Ramos (cell line): ENCODE results near the gene HDGFL3.
"Not testable (repeated sequence)": the region's sequence is repeated elsewhere in the genome, so short reads cannot be mapped to it uniquely, and the experiment has no call there.

Source experiments
- in situ Hi-C: fragments of 300-500 bp; cut with MboI; formaldehyde crosslinking; loops from one replicate; pipeline ENCODE4 v1.14.3; 2022; ENCODE audit warnings: low sequenced_read_pairs; ENCODE audit not compliant: unreplicated experiment

HDGFL3 gene

GRCh38 chr15:83207660-83208366, at the start of gene HDGFL3:
HDGFL3 (minus strand) TSS chr15:83207823; CDS start chr15:83207414, 409 bp downstream.
- in situ Hi-C loops = no loop called here

- in situ Hi-C loops = loop anchor here (10.0 kb wide), 1 partner anchor 304 kb away; no protein-coding TSS in a partner anchor
Measured at GRCh38 chr15:83250781-83251180, 43.2 kb upstream of the HDGFL3 start.

GRCh38 chr15:83249030-83249343, 41.4 kb upstream of the HDGFL3 start:
- in situ Hi-C loops = no loop called here

GRCh38 chr15:83248151-83249029, 40.8 kb upstream of the HDGFL3 start:
- in situ Hi-C loops = no loop called here

- in situ Hi-C loops = no loop called here
Measured at GRCh38 chr15:83243634-83244033, 36.0 kb upstream of the HDGFL3 start.

- in situ Hi-C loops = no loop called here
Measured at GRCh38 chr15:83230242-83230641, 22.6 kb upstream of the HDGFL3 start.

GRCh38 chr15:83225449-83225848, 17.8 kb upstream of the HDGFL3 start:
- in situ Hi-C loops = no loop called here

- in situ Hi-C loops = not testable (repeated sequence)
Measured at GRCh38 chr15:83221781-83222180, 14.2 kb upstream of the HDGFL3 start.

GRCh38 chr15:83219026-83219425, 11.4 kb upstream of the HDGFL3 start:
- in situ Hi-C loops = no loop called here

- in situ Hi-C loops = no loop called here
Measured at GRCh38 chr15:83215306-83215705, 7.7 kb upstream of the HDGFL3 start.

- in situ Hi-C loops = no loop called here
Measured at GRCh38 chr15:83210619-83211018, 3.0 kb upstream of the HDGFL3 start.

- in situ Hi-C loops = no loop called here
Measured at GRCh38 chr15:83209333-83209732, 1.7 kb upstream of the HDGFL3 start.

- in situ Hi-C loops = no loop called here
Measured at GRCh38 chr15:83208367-83208661, 691 bp upstream of the HDGFL3 start.

- in situ Hi-C loops = no loop called here
Measured at GRCh38 chr15:83207009-83207659, 489 bp downstream of the HDGFL3 start.

- in situ Hi-C loops = no loop called here
Measured at GRCh38 chr15:83206526-83207008, 1.1 kb downstream of the HDGFL3 start.

- in situ Hi-C loops = no loop called here
Measured at GRCh38 chr15:83205725-83206324, 1.8 kb downstream of the HDGFL3 start.

- in situ Hi-C loops = no loop called here
Measured at GRCh38 chr15:83204697-83205096, 2.9 kb downstream of the HDGFL3 start.

GRCh38 chr15:83203543-83203942, 4.1 kb downstream of the HDGFL3 start:
- in situ Hi-C loops = no loop called here

- in situ Hi-C loops = no loop called here
Measured at GRCh38 chr15:83200589-83200988, 7.0 kb downstream of the HDGFL3 start.

GRCh38 chr15:83200162-83200561, 7.5 kb downstream of the HDGFL3 start:
- in situ Hi-C loops = no loop called here

GRCh38 chr15:83199288-83199687, 8.3 kb downstream of the HDGFL3 start:
- in situ Hi-C loops = no loop called here
